WERI-Rb-1 (cell line): Measurements from ENCODE around the gene HELZ.
A peak's percentile ranks its signal among the peaks of the same experiment; 100 is the strongest.

Experiments used
- DNase-seq: peaks from one replicate; pipeline ENCODE4 v3.0.0-alpha.2; 2020
- H3K27ac ChIP-seq: fragments of 250-450 bp; sonication (Bioruptor Pico); 2 replicates; pipeline ENCODE4 v1.5.1; 2020; ENCODE audit warnings: mild to moderate bottlenecking, moderate library complexity
- H3K27me3 ChIP-seq: fragments of 250-450 bp; sonication (Bioruptor Pico); 2 replicates; pipeline ENCODE4 v1.5.1; 2021; ENCODE audit warnings: mild to moderate bottlenecking, low read depth, moderate library complexity; ENCODE audit not compliant: insufficient read depth, severe bottlenecking
- H3K36me3 ChIP-seq: fragments of 250-450 bp; sonication (Bioruptor Pico); 2 replicates; pipeline ENCODE4 v1.5.1; 2020; ENCODE audit warnings: mild to moderate bottlenecking, moderate library complexity
- H3K4me3 ChIP-seq: 2 replicates; pipeline ENCODE4 v1.5.1; 2011; ENCODE audit warnings: low read depth, mild to moderate bottlenecking, control low read depth, low read length
- H3K9me3 ChIP-seq: fragments of 250-450 bp; sonication (Bioruptor Pico); 2 replicates; pipeline ENCODE4 v1.5.1; 2021; ENCODE audit warnings: mild to moderate bottlenecking, moderate library complexity; ENCODE audit not compliant: severe bottlenecking
- TF ChIP-seq, protein P1 (sequence below): IDR thresholded peaks from 2 replicates; pipeline ENCODE4 v1.5.1; 2011; ENCODE audit warnings: low read depth, mild to moderate bottlenecking, control low read depth, inconsistent platforms, low read length

Gene HELZ

DNA sequence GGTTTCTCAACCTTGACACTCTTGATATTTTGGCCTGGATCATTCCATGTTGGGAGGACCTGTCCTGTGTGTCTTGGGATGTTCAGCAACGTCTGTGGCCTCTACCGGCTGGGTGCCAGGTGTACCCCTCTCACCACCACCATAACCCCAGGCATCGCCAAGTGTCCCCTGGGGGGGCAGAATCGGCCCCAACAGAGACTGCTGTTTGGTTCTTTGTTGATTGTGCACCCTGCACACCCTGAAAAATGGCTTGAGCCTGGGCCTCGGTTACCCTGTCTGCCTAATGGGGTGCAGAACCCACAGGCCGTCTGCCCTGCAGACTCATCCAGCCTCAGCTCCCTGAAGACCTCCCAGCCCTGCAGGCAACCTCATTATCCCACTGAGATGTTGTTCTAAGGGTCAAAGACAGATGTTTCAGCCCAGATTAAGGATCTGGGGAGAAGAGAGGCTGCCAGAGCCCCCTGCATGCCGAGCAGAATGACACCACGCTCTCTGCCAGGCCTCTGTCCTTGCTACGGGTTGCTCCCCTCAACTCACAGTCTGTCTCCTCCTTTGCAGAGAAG lies 191.5 kb downstream of the HELZ start:
- Histone ChIP-seq H3K4me3 (no peak overlapping the region), H3K27ac (no peak overlapping the region), H3K9me3 (peaks cover 10% of the 10 kb centered on the region), H3K27me3 (no peaks in the 10 kb centered on the region), H3K36me3 (no peaks in the 10 kb centered on the region)
- TF ChIP-seq, protein P1, sequence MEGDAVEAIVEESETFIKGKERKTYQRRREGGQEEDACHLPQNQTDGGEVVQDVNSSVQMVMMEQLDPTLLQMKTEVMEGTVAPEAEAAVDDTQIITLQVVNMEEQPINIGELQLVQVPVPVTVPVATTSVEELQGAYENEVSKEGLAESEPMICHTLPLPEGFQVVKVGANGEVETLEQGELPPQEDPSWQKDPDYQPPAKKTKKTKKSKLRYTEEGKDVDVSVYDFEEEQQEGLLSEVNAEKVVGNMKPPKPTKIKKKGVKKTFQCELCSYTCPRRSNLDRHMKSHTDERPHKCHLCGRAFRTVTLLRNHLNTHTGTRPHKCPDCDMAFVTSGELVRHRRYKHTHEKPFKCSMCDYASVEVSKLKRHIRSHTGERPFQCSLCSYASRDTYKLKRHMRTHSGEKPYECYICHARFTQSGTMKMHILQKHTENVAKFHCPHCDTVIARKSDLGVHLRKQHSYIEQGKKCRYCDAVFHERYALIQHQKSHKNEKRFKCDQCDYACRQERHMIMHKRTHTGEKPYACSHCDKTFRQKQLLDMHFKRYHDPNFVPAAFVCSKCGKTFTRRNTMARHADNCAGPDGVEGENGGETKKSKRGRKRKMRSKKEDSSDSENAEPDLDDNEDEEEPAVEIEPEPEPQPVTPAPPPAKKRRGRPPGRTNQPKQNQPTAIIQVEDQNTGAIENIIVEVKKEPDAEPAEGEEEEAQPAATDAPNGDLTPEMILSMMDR: no peak
- DNase-seq: peak; percentile 4

DNA sequence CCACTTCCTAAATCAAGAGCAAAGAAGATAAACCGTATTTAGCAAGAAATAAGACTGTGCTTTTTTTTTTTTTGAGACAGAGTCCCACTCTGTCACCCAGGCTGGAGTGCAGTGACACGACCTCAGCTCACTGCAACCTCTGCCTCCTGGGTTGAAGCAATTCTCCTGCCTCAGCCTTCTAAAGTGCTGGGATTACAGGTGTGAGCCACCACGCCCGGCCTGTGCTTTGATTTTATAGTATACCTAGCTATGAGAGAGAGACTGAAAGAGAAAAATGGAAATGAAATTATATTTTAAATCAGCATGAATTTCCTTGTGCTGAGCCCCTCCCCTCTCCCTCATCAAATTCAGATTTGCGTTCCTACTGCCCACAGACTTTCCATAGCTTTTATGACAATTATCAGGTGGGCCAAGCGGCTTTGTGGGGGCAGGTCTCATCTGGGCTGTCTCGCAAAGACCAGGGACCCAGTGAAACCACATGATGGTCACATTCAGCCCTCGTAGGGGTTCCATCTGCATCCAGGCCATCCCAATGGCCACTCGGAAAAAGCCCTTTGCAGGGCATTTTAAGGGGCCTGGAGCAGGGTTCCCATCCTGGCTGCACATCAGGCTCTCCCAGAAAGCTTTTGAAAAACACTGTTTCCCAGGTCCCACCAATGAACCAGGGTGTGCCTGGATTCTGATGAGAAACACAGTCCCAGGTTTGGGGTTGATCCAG lies 192.1 kb downstream of the HELZ start:
- no peak overlapping the region for H3K4me3 ChIP-seq
- no peaks in the 10 kb centered on the region for H3K27me3 ChIP-seq
- peak; percentile 1 for DNase-seq
- no peak overlapping the region for H3K27ac ChIP-seq
- H3K9me3 ChIP-seq: peaks cover 13% of the 10 kb centered on the region
- TF ChIP-seq, protein P1: no peak
- H3K36me3 ChIP-seq: no peaks in the 10 kb centered on the region

DNA sequence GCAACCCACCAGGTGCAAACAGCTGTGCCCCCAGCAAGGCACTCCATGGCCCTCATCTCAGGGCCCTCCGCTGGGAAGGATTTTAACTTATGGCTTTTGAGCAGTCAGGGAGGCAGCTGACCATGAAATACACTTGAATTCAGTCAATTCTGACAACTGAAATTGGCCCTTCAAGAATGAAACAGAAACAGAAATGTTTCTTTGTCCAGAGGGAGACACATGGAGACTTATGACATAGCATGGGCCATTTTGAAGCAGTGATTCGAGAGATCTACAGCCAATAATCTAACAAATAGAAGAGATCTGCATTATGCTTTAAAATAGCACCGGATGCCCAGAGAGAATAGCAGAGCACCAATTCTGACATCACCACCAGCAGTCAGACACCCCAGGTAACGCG lies 193.2 kb downstream of the HELZ start:
- no peaks in the 10 kb centered on the region for H3K36me3 ChIP-seq
- peaks cover 20% of the 10 kb centered on the region for H3K9me3 ChIP-seq
- DNase-seq: no peak
- H3K27ac ChIP-seq: no peak overlapping the region
- no peak overlapping the region for H3K4me3 ChIP-seq
- TF ChIP-seq, protein P1: no peak
- H3K27me3 ChIP-seq: no peaks in the 10 kb centered on the region

DNA sequence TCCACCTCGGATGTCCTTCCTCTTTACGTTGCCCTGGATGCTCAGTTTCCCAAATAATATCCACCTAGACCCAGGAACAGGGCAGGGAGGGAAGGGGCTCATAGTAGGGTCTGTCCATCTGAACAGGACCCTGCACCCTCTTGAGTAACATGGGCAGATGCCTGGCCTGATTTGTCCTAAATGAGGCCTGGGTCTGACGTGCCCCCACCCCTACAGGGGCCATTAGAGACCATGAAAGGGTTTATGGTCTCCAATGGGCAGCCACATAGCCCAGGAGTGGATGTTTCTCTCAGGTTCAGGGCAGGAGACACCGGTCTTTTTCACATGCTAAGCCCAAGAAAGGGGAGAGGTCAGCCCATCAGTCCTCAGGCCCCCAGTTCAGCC lies 193.8 kb downstream of the HELZ start:
- no peak overlapping the region for H3K4me3 ChIP-seq
- H3K27ac ChIP-seq: no peak overlapping the region
- no peaks in the 10 kb centered on the region for H3K27me3 ChIP-seq
- TF ChIP-seq, protein P1: no peak
- no peaks in the 10 kb centered on the region for H3K36me3 ChIP-seq
- H3K9me3 ChIP-seq: peaks cover 20% of the 10 kb centered on the region
- DNase-seq: no peak

DNA sequence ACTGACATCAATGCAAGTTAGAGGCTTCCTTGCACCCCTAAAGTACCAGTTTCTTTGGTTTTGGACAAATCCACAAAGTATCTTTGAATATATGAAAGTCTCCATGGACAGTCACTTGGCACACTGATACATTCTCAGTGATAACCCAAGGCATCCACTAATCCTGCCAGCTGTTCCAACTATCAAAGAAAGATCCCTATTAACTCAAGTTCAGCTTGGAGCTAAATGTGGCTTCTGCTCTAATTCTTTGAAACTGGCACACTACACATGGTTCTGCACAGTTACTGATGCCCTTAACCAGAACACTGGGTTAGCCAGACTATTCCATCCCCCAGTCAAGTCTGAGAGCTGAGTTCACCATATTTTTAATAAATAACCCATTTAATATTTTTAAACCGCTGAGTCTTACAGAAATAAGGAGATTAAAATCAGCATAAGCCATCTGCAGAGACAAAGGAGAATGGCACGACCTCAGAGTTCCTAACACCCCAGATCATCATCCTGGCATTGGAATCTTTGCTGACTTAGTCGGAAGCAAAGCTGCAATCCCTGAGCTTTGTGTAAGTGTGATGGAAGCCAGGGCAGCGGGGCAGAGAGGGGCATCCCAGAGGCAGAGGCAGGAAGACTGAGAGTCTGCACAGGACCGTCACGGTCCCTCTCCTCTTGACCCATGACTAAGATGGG lies 194.4 kb downstream of the HELZ start:
- H3K27me3 ChIP-seq: no peaks in the 10 kb centered on the region
- no peaks in the 10 kb centered on the region for H3K36me3 ChIP-seq
- H3K27ac ChIP-seq: no peak overlapping the region
- no peak overlapping the region for H3K4me3 ChIP-seq
- peaks cover 20% of the 10 kb centered on the region for H3K9me3 ChIP-seq
- no peak for DNase-seq
- TF ChIP-seq, protein P1: no peak
